ENCODE data around the gene BCAS3.

Gene BCAS3

GRCh38 chr17:61294286-61294685 is 616.6 kb downstream of the BCAS3 start:
- DNase-seq (ENCODE audit: low read depth) = no peak

- DNase-seq (ENCODE audit: low read depth) = no peak
These were observed 617.1 kb downstream of the BCAS3 start for GRCh38 chr17:61294777-61295176.

DNA sequence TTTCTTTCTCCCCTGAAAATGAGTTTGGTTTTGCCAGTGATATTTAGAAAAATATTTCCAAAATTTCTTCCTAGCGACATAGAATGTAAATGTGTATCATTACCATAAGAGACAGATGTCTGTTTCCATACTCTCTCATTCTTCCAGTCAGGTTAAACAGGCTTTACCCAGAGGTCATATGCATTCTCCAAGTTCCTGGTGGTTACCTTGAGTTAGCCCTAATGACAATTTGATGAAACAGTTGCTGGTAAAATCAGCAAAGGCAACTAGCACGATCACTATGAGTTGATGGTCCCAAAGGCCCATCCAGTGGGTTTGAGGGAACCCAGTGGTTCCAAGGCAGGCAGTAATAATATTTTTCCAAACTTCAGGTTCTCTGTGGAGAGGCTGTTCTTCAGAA is 618.4 kb downstream of the BCAS3 start:
- no peak for DNase-seq (ENCODE audit: low read depth)

GRCh38 chr17:61299517-61300513 is 622.2 kb downstream of the BCAS3 start:
- no peak for DNase-seq (ENCODE audit: low read depth)

DNA sequence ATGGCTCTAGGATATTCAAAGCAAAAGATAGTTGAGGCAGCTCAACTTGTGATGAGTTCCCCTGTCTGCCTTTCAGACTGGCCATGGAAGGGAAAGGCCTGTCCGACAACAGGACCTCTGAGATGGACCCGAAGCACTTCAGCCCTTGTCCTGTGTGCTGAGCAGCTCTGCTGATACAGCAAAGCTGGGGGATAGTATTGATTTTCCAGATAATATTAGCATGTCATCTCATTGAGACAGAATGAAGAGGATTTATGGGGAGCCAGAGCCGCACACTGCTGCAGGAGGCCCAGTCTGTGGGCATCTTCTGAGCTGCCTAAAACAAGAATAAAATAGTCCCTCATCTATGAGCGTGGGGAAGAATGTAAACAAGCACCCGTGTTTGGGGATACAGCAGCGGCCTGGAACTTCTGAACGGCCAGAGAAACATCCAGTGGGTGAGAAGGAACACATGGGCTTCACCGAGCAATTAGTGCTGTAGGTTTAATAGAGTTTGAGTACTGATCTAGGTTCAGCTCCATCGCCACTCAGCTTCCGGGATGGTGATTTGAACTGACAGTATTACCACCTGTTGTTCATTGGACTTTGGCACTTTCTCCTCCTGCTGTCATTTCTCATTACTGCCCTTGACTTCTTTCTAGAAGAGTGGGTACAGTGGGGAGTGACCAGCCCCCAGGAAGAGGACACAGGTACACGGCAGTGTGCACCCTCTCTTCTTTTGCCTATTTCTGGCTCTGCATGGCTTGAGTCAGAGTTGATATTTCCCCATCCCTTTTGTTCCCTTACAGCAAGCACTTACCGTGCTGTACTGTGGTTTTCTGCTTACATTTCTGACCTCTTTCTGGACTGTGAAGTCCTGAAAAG is 625.5 kb downstream of the BCAS3 start:
- no peak for DNase-seq (ENCODE audit: low read depth)

- no peak for DNase-seq (ENCODE audit: low read depth)
These were observed 626.1 kb downstream of the BCAS3 start for GRCh38 chr17:61303817-61304096.

DNA sequence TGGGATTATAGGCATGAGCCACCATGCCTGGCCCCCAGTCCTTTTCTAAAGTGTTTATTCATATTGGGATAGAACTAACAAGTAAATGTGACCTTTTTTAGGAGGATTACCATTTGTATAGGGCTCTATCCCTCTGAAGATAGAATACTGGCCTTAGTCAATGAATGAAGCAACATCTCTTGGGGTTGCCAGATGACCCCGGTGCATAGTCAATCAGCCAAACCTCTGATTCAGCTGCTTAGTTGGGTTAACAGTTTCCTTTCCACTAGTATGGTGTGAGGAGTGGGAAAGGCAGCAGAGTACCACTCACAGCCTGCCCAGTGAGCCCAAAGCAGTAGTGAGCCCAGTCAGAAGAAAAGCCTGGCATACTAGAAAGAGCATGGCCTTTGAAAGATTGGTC is 627.4 kb downstream of the BCAS3 start:
- no peak for DNase-seq (ENCODE audit: low read depth)

GRCh38 chr17:61306003-61306402 is 628.4 kb downstream of the BCAS3 start:
- DNase-seq (ENCODE audit: low read depth) = no peak

DNA sequence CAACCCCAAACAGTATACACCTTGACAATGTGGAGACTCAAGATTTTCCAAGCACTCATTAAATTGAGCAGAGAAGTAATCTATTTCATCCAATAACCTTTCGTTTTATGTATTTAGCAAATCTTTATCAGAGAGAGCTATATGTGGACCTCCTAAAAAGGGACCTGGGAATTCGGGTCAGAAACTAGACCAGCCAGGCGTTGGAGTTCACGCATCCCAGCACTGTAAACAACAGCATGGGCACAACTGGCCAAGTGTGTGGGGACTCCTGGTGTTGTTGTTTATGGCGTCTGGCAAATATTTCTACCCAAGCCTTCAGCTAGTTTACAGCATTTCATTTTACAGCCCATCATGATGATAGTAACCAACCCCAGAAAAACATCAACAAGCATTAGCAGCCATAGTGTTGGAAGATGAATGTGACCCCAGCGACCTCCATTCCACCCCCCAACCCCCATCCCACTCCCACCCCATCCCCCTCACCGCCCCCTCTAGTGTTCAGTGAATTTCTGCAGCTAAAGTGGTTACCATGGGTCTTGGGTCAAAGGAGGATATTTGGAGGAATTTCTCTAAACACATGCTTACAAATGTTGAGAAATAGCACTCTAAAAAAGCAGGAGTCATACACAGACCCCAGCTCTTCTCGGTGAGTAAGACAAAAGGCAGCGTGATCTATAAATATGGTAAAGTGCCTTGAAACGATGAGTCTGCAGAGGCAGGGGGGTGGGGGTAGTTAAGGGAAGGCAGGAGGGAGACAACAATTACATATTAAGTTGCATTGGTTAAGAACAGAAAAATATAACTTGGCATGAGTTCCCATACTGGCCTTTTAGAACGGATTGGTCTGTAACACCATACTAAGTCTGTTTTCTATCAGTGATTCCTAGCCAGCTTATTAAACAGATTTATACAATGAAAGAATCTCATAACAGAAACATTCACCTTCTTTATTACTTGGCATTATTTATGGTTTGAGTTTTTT is 630.5 kb downstream of the BCAS3 start:
- DNase-seq (ENCODE audit: low read depth) = no peak

GRCh38 chr17:61309362-61310256 is 632.0 kb downstream of the BCAS3 start:
- DNase-seq (ENCODE audit: low read depth) = no peak

GRCh38 chr17:61310590-61310989 is 632.9 kb downstream of the BCAS3 start:
- DNase-seq (ENCODE audit: low read depth) = no peak

DNA sequence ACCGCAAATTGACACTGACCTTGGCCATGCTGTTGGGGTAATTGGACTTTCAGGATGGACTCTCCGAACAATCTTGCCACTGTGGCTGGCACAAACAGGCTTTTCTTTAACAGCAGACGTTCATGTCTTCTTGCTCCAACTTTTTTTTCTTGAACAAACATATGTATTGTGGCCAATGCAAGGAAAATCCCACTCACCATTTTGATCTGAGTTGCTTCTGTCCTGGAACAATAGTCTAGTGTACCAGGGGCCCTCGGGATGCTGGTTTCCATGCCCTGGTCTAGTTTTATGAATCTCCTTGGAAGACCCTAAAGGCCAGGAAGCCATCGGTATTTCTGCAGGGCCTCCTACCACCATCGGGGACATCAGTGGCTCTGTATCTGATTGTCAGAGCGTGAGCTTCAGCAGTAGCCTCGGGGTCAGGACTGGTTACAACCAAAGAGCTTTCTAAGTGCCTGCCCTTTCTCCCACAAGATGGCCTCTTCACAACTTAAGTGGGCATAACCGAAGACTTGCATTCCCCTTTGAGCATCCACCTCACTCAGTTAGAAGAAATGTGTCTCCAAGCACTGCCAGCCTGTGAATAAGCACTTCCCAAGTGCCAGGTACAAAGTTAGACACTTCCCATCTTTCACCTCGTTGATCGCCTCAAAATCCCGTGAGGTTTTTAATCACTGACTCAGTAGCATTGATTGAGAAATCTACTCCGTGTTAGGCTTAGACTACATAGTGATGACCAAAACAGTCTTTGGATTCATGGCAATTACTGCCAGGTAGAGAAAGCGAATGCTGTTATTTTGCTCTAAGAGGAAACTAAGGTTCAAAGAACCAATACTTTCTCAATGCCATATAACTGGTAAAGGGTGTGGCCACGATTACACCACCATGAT is 635.0 kb downstream of the BCAS3 start:
- no peak for DNase-seq (ENCODE audit: low read depth)

DNA sequence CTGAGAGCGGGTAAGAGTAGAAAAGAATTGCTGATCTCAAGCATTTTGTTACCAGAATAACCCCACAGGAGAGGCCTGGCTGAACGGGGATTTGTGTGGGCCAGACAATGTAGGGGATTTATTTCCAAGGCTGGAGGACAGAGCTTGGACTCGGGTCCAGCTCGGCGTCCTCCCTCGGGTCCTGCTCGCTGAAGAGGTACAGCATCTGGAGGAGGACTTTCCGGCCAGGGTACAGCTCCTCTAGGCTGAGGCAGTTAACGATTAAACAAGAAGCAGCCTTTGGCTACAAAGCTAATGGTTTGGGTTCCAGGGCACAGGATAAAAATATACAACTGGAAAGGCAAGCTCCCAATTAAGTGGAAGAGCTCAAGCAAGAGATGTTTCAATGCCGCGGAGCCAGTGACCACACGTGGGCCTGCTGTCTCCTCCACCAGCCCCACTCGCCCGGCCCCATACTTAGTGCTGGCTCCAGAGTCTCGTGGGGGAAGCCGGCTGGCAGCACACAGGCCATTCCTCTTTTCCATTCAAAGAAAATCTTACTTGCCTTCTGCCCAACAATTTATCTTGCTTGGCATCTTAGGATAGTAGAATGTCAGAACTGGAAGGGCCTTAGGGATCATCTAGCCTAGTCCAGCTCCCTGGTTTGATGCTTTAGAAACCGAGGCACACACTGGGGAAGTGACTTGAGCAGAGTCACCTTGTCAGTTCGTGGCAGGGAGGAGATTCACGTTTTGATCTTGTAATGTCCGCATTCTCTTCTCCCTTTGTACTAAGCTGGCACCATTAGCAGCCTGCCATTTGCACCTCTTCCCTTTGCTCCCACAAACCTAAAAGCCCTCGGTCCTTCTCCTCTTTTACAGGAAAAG is 636.0 kb downstream of the BCAS3 start:
- no peak for DNase-seq (ENCODE audit: low read depth)

GRCh38 chr17:61314368-61315078 is 636.9 kb downstream of the BCAS3 start:
- DNase-seq (ENCODE audit: low read depth) = no peak

DNA sequence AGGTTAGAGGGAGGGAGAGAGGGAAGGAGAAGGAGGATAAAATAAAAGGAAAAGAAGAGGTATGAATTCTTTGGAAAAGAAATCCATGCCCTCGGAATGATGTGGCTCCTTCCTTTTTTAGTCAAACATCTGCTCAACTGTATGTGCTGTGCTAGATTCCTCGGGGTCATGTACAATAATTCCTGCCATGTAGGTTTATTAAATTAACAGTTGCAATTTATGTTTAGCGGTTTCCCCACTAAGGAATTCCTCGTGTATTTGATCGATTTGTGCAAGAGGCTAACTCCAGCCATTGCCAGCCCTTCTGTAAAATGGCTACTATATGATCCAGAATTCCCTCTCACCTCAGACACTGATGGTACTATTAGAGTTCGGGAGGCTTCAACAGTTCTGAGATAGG is 639.0 kb downstream of the BCAS3 start:
- DNase-seq (ENCODE audit: low read depth) = no peak

- no peak for DNase-seq (ENCODE audit: low read depth)
These were observed 640.1 kb downstream of the BCAS3 start for GRCh38 chr17:61317779-61318178.

- DNase-seq (ENCODE audit: low read depth) = no peak
These were observed 641.0 kb downstream of the BCAS3 start for GRCh38 chr17:61318684-61319098.

DNA sequence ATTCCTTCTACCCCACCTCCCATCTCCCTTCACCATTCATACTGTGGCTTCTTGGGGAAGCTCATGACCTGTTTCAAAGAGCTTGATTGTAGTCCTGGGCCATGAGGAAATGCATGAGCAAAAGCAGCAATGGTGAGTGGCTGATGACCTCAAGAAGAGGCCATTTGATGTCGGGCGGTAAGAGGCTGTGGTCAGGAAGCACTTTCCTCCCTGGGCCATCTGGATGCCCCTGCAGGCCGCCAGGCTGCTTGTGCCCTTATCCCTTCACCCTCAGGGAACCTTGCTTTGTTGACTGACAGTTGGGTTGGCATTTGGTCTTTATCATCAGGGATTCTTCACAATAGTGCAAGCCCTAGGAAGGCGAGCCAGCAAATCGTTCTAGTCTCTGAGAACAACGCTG is 643.7 kb downstream of the BCAS3 start:
- no peak for DNase-seq (ENCODE audit: low read depth)

Measured in activated T-helper 9 cell treated with anti-CD3 and anti-CD28 coated beads, Interleukin-2, amount 50 U/mL, for 16 hours (primary cell).